ENCODE results near the gene MAP1LC3B.

Gene MAP1LC3B

DNA sequence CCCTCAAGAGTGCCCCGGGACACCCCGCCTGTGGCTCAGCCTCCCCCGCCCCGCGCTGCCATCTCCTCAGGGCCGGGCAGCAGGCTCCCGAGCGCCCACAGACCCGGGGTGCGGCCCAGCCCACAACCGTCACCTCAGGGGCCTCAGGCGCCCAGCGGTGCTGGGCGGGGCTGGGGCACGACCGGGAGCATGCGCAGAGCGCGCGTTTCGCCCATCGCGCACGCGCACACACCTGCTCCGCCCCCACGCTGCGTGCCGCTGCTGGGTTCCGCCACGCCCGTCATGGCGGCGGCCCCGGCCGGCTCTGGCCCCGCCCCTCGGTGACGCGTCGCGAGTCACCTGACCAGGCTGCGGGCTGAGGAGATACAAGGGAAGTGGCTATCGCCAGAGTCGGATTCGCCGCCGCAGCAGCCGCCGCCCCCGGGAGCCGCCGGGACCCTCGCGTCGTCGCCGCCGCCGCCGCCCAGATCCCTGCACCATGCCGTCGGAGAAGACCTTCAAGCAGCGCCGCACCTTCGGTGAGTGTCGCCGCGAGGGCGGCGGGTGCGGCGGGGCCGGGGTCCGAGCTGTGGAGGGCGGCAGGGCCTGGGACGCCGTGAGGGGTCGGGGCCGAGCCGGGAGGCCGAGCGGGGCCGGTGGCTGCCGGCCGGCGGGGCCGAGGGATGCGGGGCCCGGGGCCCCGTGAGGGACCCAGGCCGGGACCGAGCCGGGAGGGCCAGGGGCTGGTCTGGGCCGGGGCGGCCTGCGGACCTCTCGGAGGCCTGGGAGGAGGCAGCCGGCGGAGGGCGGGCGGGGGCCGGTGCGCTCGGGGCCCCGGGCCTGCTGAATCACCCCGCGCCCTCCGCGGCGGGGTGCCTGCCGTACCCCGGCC lies at the start of gene MAP1LC3B:
TSS of gene MAP1LC3B (plus strand) at position 387 of the 871 bp plus-strand sequence. CDS start at position 479, 92 bp downstream.
- TF ChIP-seq, protein P1, sequence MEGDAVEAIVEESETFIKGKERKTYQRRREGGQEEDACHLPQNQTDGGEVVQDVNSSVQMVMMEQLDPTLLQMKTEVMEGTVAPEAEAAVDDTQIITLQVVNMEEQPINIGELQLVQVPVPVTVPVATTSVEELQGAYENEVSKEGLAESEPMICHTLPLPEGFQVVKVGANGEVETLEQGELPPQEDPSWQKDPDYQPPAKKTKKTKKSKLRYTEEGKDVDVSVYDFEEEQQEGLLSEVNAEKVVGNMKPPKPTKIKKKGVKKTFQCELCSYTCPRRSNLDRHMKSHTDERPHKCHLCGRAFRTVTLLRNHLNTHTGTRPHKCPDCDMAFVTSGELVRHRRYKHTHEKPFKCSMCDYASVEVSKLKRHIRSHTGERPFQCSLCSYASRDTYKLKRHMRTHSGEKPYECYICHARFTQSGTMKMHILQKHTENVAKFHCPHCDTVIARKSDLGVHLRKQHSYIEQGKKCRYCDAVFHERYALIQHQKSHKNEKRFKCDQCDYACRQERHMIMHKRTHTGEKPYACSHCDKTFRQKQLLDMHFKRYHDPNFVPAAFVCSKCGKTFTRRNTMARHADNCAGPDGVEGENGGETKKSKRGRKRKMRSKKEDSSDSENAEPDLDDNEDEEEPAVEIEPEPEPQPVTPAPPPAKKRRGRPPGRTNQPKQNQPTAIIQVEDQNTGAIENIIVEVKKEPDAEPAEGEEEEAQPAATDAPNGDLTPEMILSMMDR (IDR thresholded peaks at IDR 0.05; ENCODE audit: control insufficient read depth, insufficient read depth, low read depth, low read length, missing control alignments) = no peak
- H3K4me3 ChIP-seq (ENCODE audit: control insufficient read depth, low read depth, low read length) = peak within 1 kb of the TSS; percentile 73
- peak; percentile 81 for DNase-seq (ENCODE audit: low read depth)

GRCh38 chr16:87342504-87342903 lies 49.6 kb upstream of the MAP1LC3B start:
- DNase-seq (ENCODE audit: low read depth) = no peak
- TF ChIP-seq, protein P1 (IDR thresholded peaks at IDR 0.05; ENCODE audit: control insufficient read depth, insufficient read depth, low read depth, low read length, missing control alignments) = no peak

GRCh38 chr16:87342978-87343752 lies 49.0 kb upstream of the MAP1LC3B start:
- TF ChIP-seq, protein P1 (IDR thresholded peaks at IDR 0.05; ENCODE audit: control insufficient read depth, insufficient read depth, low read depth, low read length, missing control alignments) = no peak
- H3K4me3 ChIP-seq (ENCODE audit: control insufficient read depth, low read depth, low read length) = no peak overlapping the region
- no peak for DNase-seq (ENCODE audit: low read depth)

More at GRCh38 chr16:87342504-87342903, 49.6 kb upstream of the MAP1LC3B start:
- H3K4me3 ChIP-seq (ENCODE audit: control insufficient read depth, low read depth, low read length) = no peak overlapping the region

DNA sequence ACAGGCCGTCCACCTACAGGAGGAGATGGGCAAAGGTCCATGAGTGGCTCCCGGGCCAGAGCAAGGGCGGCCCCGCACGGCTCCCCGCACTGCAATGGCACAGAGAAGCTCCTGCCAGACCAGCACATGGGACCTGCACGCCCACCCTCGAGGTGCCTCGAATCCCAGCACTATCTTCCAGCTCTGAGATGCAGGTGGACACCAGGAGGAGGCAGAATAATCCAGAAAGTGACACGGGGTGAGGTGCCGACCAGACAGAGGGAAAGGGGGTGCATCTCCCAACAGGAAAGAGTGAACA lies 48.4 kb upstream of the MAP1LC3B start:
- TF ChIP-seq, protein P1 (IDR thresholded peaks at IDR 0.05; ENCODE audit: control insufficient read depth, insufficient read depth, low read depth, low read length, missing control alignments) = no peak
- no peak for DNase-seq (ENCODE audit: low read depth)
- H3K4me3 ChIP-seq (ENCODE audit: control insufficient read depth, low read depth, low read length) = no peak overlapping the region

- no peak for DNase-seq (ENCODE audit: low read depth)
- TF ChIP-seq, protein P1 (IDR thresholded peaks at IDR 0.05; ENCODE audit: control insufficient read depth, insufficient read depth, low read depth, low read length, missing control alignments) = no peak
- H3K4me3 ChIP-seq (ENCODE audit: control insufficient read depth, low read depth, low read length) = no peak overlapping the region
Measured at GRCh38 chr16:87344165-87344930, 47.8 kb upstream of the MAP1LC3B start.

DNA sequence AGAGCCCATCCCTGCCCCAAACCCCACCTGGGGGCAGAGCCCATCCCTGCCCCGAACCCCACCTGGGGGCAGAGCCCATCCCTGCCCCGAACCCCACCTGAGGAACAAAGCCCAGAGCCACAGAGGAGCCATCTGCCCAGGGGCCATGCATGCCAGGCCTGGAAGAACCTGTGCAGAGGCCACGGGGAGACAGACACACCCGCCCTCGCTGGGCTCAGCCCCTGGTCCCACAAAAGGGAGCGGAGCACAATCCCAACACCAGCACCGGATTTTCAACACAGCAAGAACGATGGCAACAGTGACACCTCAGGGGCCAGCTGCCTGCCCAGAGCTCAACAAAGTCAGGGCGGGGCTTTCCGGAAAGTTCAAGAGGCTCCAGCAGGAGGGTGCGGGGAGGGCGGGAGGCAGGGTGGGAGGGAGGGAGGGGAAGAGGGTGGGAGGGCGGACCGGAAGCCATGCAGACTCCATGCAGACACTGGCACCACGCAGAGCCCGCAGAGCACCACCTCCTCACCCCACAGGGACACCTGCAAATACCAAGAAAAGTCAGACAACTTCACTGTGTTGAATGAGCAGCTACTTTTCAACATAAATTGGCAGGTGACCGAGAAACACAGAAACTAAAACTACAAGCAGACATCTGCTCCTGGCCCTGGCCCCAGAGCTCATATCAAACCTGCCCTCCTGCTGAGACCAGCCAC lies 47.1 kb upstream of the MAP1LC3B start:
- no peak overlapping the region for H3K4me3 ChIP-seq (ENCODE audit: control insufficient read depth, low read depth, low read length)
- DNase-seq (ENCODE audit: low read depth) = no peak
- TF ChIP-seq, protein P1 (IDR thresholded peaks at IDR 0.05; ENCODE audit: control insufficient read depth, insufficient read depth, low read depth, low read length, missing control alignments) = no peak

Data from AG09309 (cell line).